Measurements from ENCODE around the gene ITPR1.

- no peak for TF ChIP-seq CTCF (IDR thresholded peaks at IDR 0.05)
- no peak for TF ChIP-seq POLR2A (IDR thresholded peaks at IDR 0.05)
- TF ChIP-seq POLR2AphosphoS5 (IDR thresholded peaks at IDR 0.05) = no peak
Measured at GRCh38 chr3:4564928-4565586, 71.9 kb downstream of the ITPR1 start.
